GM12878 (cell line): ENCODE measurements around the gene CARMIL3. TPM values are rescaled to one million over a fixed set of nuclear protein-coding genes. Genes with fewer than 3 reads are reported as not detected.
A peak's percentile ranks its signal among the peaks of the same experiment; 100 is the strongest.

ENCODE experiments used
- ATAC-seq: fragments of 200-7000 bp; cut with Tn5 transposase; 3 replicates; pipeline ENCODE4 v1.9.1; 2020; ENCODE audit warnings: mild to moderate bottlenecking, moderate library complexity
- BruUV-seq: library from RNA; stranded (reverse); fragments of 400-500 nt; replicated peaks from 2 replicates; lab custom pipeline; 2021; lab: Mats Ljungman, UMichigan
- CTCF ChIA-PET: fragments of 300-600 bp; sonication (Branson Sonifier 250); formaldehyde crosslinking; extraction: SDS; loops from one replicate; lab custom pipeline; 2021; ENCODE audit warnings: inconsistent platforms; lab: Yijun Ruan, JAX
- POLR2A ChIA-PET: fragments of 350-600 bp; formaldehyde crosslinking; extraction: SDS; loops from one replicate; lab custom pipeline; 2021; ENCODE audit warnings: inconsistent platforms; lab: Charles Lee
- RAD21 ChIA-PET: fragments of 300-600 bp; sonication (Branson Sonifier 250); formaldehyde crosslinking; loops from one replicate; lab custom pipeline; 2023; ENCODE audit warnings: antibody characterized with exemption; ENCODE audit not compliant: unreplicated experiment; lab: Charles Lee
- SMC1A ChIA-PET: fragments of 300-600 bp; sonication (Branson Sonifier 250); formaldehyde crosslinking; loops from one replicate; lab custom pipeline; 2023; ENCODE audit not compliant: unreplicated experiment, uncharacterized antibody; lab: Charles Lee
- DNase-seq: peaks from one replicate; pipeline ENCODE4 v3.0.0-alpha.2; 2011; ENCODE audit warnings: low read depth, low spot score
- FAIRE-seq: peaks from 3 replicates; lab custom pipeline; 2011; peaks lifted over from hg19 to GRCh38; lab: Jason Lieb, UNC
- H2AFZ ChIP-seq: 2 replicates; pipeline ENCODE4 v1.6.0; 2011; ENCODE audit warnings: low read depth, low read length, control low read depth; ENCODE audit not compliant: control insufficient read depth
- H3K27ac ChIP-seq: 2 replicates; pipeline ENCODE4 v1.5.1; 2011; ENCODE audit warnings: control low read depth; ENCODE audit not compliant: control insufficient read depth, insufficient read depth
- H3K27me3 ChIP-seq, 2 experiments: replicated peaks in 1 of 2; 2 replicates each; pipeline versions ENCODE4 v1.6.0 to v1.6.1; 2011; ENCODE audit warnings: low read length in 1 of 2; ENCODE audit not compliant: control insufficient read depth in 2 of 2, insufficient read depth in 2 of 2
- H3K36me3 ChIP-seq, 2 experiments: 2 replicates each; pipeline ENCODE4 v1.5.1; 2011; ENCODE audit warnings: low read length in 1 of 2; ENCODE audit not compliant: control insufficient read depth in 2 of 2, insufficient read depth in 2 of 2
- H3K4me1 ChIP-seq: 2 replicates; pipeline ENCODE4 v1.6.1; 2011; ENCODE audit warnings: mild to moderate bottlenecking, low read length, moderate library complexity, mixed read lengths; ENCODE audit not compliant: control insufficient read depth, insufficient read depth
- H3K4me2 ChIP-seq: 2 replicates; pipeline ENCODE4 v1.6.0; 2011; ENCODE audit warnings: control low read depth; ENCODE audit not compliant: control insufficient read depth, insufficient read depth
- H3K4me3 ChIP-seq: fragments of 200-600 bp; sonication (generic); 2 replicates; pipeline ENCODE4 v1.5.1; 2016
- H3K79me2 ChIP-seq: 2 replicates; pipeline ENCODE4 v1.6.0; 2011; ENCODE audit warnings: low read length; ENCODE audit not compliant: control insufficient read depth, insufficient read depth
- H3K9ac ChIP-seq: 2 replicates; pipeline ENCODE4 v1.8.0; 2011; ENCODE audit warnings: low read length, control low read depth, mixed read lengths; ENCODE audit not compliant: control insufficient read depth, insufficient read depth
- H3K9me3 ChIP-seq: replicated peaks from 3 replicates; pipeline ENCODE4 v1.5.1; 2011; ENCODE audit warnings: mild to moderate bottlenecking, low read length; ENCODE audit not compliant: control insufficient read depth, insufficient read depth
- H4K20me1 ChIP-seq: 2 replicates; pipeline ENCODE4 v1.6.0; 2011; ENCODE audit not compliant: control insufficient read depth, insufficient read depth
- HDAC2 ChIP-seq: fragments of 200-600 bp; sonication (generic); IDR thresholded peaks from 2 replicates; pipeline ENCODE4 v1.6.1; 2017
- HSF1 ChIP-seq: fragments of 150-350 bp; IDR thresholded peaks from 2 replicates; pipeline ENCODE4 v1.6.1; 2014; ENCODE audit warnings: mild to moderate bottlenecking, low read depth, low read length
- NR2C1 ChIP-seq: fragments of 450-650 bp; IDR thresholded peaks from 2 replicates; pipeline ENCODE4 v1.6.1; 2017; ENCODE audit warnings: antibody characterized with exemption, mild to moderate bottlenecking, moderate library complexity
- SIX5 ChIP-seq: IDR thresholded peaks from 2 replicates; pipeline ENCODE4 v1.6.1; 2011; ENCODE audit warnings: mild to moderate bottlenecking, low read depth, low read length, moderate library complexity; ENCODE audit not compliant: severe bottlenecking
- WGBS: methylation state at CpG from one replicate; pipeline ENCODE4 v1.1.6; 2016; ENCODE audit warnings: low lambda C conversion rate; ENCODE audit not compliant: insufficient replicate concordance, insufficient coverage; ENCODE audit errors: missing lambda C conversion rate; 5-methylcytosine and 5-hydroxymethylcytosine counted together
- in situ Hi-C: fragments of 300-500 bp; cut with MboI; formaldehyde crosslinking; loops from 9 replicates; pipeline ENCODE4 v1.14.3; 2018; ENCODE audit warnings: mixed read lengths
- intact Hi-C: fragments of 100-400 bp; cut with micrococcal nuclease; formaldehyde crosslinking; loops from one replicate; pipeline ENCODE4 v1.14.2; 2022; ENCODE audit not compliant: unreplicated experiment
- polyA plus RNA-seq, 11 experiments: library from polyadenylated mRNA; depleted of rRNA in 4 of 11; unstranded in 6 of 11; stranded (reverse) in 5 of 11; fragments of >200 nt; fragmentation: Nextera tagmentation in 4 of 11; fragmentation: Illumina TruSeq in 1 of 11; extraction: Ambion mirVana in 4 of 11; extraction: Trizol in 1 of 11; gene quantifications; 1 replicate in 1 of 11; 2 replicates in 10 of 11; pipeline versions ENCODE4 v1.2.1 to v1.2.3, GENCODE V29; 2011 to 2016; ENCODE audit warnings: inconsistent platforms in 2 of 11, missing spikeins in 2 of 11, low read depth in 1 of 11
- total RNA-seq, 4 experiments: library from RNA; depleted of rRNA in 3 of 4; stranded (reverse); fragments of >200 nt in 3 of 4; fragmentation: Illumina TruSeq in 1 of 4; extraction: Trizol in 1 of 4; gene quantifications; 2 replicates each; pipeline versions ENCODE4 v1.2.1 to v1.2.3, GENCODE V29; 2013 to 2021

CARMIL3 gene
- total and polyA plus RNA-seq, 10 of the 15 experiments (the other 5 are each of a cell fraction or from before 2014, with no cell fraction given): 0.09 to 0.32 (median 0.25) TPM; not detected in 3

- H3K4me3 ChIP-seq: no peak overlapping the region
- H3K27ac ChIP-seq: 0 out of 2 replicates have a peak overlapping the region, but pooled peaks have one; percentile 9
- H3K27me3 ChIP-seq: no peaks in the 10 kb centered on the region
- peak overlapping the region; percentile 35 for H2AFZ ChIP-seq
- ChIA-PET CTCF (interaction anchor here (0.6 to 6.1 kb wide), 6 partner anchors 7 to 33 kb away, joined by 3 to 33 read pairs (median 7); no protein-coding TSS in a partner anchor), SMC1A (interaction anchor here (1.0 to 2.4 kb wide), 5 partner anchors 15 to 33 kb away, joined by 6 to 10 read pairs (median 7); partner anchors contain the start of gene PCK2), RAD21 (interaction anchor here (0.7 to 1.3 kb wide), 6 partner anchors 10 to 34 kb away, joined by 3 to 5 read pairs (median 4); partner anchors contain the start of gene PCK2), POLR2A (interaction anchor here (0.6 to 2.0 kb wide), 6 partner anchors 15 to 256 kb away, joined by 3 to 4 read pairs (median 3); no protein-coding TSS in a partner anchor)
- H3K79me2 ChIP-seq: no peaks in the 10 kb centered on the region
- in situ Hi-C loops (no loop called here), intact Hi-C loops (no loop called here)
- peaks cover 16% of the 10 kb centered on the region for H3K4me1 ChIP-seq
- H3K9ac ChIP-seq: no peak overlapping the region
- 71% methylated on average over 11 of the region's 11 CpGs for WGBS
- no peaks in the 10 kb centered on the region for H3K9me3 ChIP-seq
- H3K36me3 ChIP-seq: no peaks in the 10 kb centered on the region
- DNase-seq: no peak
- FAIRE-seq: no peak
- TF ChIP-seq HSF1: no peak
- TF ChIP-seq HDAC2: no peak
- no peak for TF ChIP-seq NR2C1
- TF ChIP-seq SIX5: no peak
- peak overlapping the region; percentile 57 for H3K4me2 ChIP-seq
- no peaks in the 10 kb centered on the region; the same call in 1 of the 2 replicates for H4K20me1 ChIP-seq
- BruUV-seq: no TSS peak
- no peak for ATAC-seq
Measured at GRCh38 chr14:24074625-24075484, 23.0 kb downstream of the CARMIL3 start.
